HCT116 (cell line): ENCODE data around the gene CELA3A.

Source experiments
- POLR2A ChIP-seq: IDR thresholded peaks from 2 replicates; pipeline ENCODE4 v1.7.0; 2011; ENCODE audit warnings: borderline replicate concordance; ENCODE audit not compliant: insufficient read depth, insufficient read length; ENCODE audit errors: extremely low read depth
- RAD21 ChIP-seq: IDR thresholded peaks from 2 replicates; pipeline ENCODE4 v1.6.1; 2012; ENCODE audit warnings: low read depth, mild to moderate bottlenecking
- TF ChIP-seq, protein P1 (sequence below): IDR thresholded peaks from 2 replicates; pipeline ENCODE4 v1.6.1; 2011; ENCODE audit warnings: mild to moderate bottlenecking, low read length, moderate library complexity; ENCODE audit not compliant: insufficient replicate concordance; ENCODE audit errors: extremely low read depth
- TF ChIP-seq, protein P2 (sequence below), 3 experiments: fragments of 200-600 bp in 1 of 3; sonication (generic) in 1 of 3; IDR thresholded peaks in 2 of 3; conservative IDR thresholded peaks in 1 of 3; 2 replicates each; pipeline ENCODE4 v1.5.1; 2012 to 2017; ENCODE audit warnings: low read depth in 2 of 3, low read length in 2 of 3, antibody characterized with exemption in 1 of 3, borderline replicate concordance in 1 of 3, control low read depth in 1 of 3, mild to moderate bottlenecking in 1 of 3, mixed read lengths in 1 of 3, mixed run types in 1 of 3, moderate library complexity in 1 of 3; ENCODE audit not compliant: insufficient read depth in 1 of 3

- TF ChIP-seq POLR2A (peak; percentile 84), RAD21 (no peak)
- TF ChIP-seq, protein P1, sequence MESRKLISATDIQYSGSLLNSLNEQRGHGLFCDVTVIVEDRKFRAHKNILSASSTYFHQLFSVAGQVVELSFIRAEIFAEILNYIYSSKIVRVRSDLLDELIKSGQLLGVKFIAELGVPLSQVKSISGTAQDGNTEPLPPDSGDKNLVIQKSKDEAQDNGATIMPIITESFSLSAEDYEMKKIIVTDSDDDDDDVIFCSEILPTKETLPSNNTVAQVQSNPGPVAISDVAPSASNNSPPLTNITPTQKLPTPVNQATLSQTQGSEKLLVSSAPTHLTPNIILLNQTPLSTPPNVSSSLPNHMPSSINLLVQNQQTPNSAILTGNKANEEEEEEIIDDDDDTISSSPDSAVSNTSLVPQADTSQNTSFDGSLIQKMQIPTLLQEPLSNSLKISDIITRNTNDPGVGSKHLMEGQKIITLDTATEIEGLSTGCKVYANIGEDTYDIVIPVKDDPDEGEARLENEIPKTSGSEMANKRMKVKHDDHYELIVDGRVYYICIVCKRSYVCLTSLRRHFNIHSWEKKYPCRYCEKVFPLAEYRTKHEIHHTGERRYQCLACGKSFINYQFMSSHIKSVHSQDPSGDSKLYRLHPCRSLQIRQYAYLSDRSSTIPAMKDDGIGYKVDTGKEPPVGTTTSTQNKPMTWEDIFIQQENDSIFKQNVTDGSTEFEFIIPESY: no peak
- TF ChIP-seq, protein P2, sequence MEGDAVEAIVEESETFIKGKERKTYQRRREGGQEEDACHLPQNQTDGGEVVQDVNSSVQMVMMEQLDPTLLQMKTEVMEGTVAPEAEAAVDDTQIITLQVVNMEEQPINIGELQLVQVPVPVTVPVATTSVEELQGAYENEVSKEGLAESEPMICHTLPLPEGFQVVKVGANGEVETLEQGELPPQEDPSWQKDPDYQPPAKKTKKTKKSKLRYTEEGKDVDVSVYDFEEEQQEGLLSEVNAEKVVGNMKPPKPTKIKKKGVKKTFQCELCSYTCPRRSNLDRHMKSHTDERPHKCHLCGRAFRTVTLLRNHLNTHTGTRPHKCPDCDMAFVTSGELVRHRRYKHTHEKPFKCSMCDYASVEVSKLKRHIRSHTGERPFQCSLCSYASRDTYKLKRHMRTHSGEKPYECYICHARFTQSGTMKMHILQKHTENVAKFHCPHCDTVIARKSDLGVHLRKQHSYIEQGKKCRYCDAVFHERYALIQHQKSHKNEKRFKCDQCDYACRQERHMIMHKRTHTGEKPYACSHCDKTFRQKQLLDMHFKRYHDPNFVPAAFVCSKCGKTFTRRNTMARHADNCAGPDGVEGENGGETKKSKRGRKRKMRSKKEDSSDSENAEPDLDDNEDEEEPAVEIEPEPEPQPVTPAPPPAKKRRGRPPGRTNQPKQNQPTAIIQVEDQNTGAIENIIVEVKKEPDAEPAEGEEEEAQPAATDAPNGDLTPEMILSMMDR (IDR thresholded peaks at IDR 0.05 in 2 of 3, conservative IDR thresholded peaks at IDR 0.05 in 1 of 3; ENCODE audit: borderline replicate concordance in 1 of 3, insufficient read depth in 1 of 3, low read depth in 2 of 3, low read length in 2 of 3): no peak
Measured at GRCh38 chr1:22052115-22053016, 50.9 kb downstream of the CELA3A start, which contains the start of gene CDC42.
